H1 (cell line): ENCODE measurements around the gene TMEM115. TPM values are rescaled to one million over a fixed set of nuclear protein-coding genes. Genes with fewer than 3 reads are reported as not detected.

Source experiments
- CTCF ChIA-PET: fragments of 300-600 bp; sonication (Branson Sonifier 250); formaldehyde crosslinking; loops from one replicate; lab custom pipeline; 2021; ENCODE audit not compliant: partially characterized antibody; lab: Charles Lee
- POLR2A ChIA-PET: fragments of 300-600 bp; sonication (Branson Sonifier 250); formaldehyde crosslinking; loops from one replicate; lab custom pipeline; 2021; ENCODE audit warnings: inconsistent platforms; ENCODE audit not compliant: partially characterized antibody; lab: Charles Lee
- DNase-seq, 2 experiments: peaks; one replicate each; pipeline versions ENCODE4 v3.0.0 to v3.0.0-alpha.2; 2010 to 2022; ENCODE audit warnings: low spot score in 2 of 2, low read depth in 1 of 2, mixed read lengths in 1 of 2
- FAIRE-seq: peaks from 2 replicates; lab custom pipeline; 2011; peaks lifted over from hg19 to GRCh38; lab: Jason Lieb, UNC
- H2AFZ ChIP-seq: 2 replicates; pipeline ENCODE4 v1.8.1; 2012; ENCODE audit warnings: low read length, inconsistent platforms
- H2AK5ac ChIP-seq: 2 replicates; pipeline ENCODE4 v1.6.1; 2013; ENCODE audit warnings: low read depth, low read length
- H2BK120ac ChIP-seq: replicated peaks from 2 replicates; pipeline ENCODE3; 2013; ENCODE audit warnings: low read depth, low read length, inconsistent platforms
- H2BK12ac ChIP-seq: 2 replicates; pipeline ENCODE4 v1.6.1; 2013; ENCODE audit warnings: low read depth, low read length
- H2BK15ac ChIP-seq: 2 replicates; pipeline ENCODE4 v1.6.1; 2013; ENCODE audit warnings: low read length
- H2BK20ac ChIP-seq: 2 replicates; pipeline ENCODE4 v1.6.1; 2013; ENCODE audit warnings: low read length
- H2BK5ac ChIP-seq: 2 replicates; pipeline ENCODE4 v1.6.1; 2013; ENCODE audit warnings: low read depth, low read length
- H3K14ac ChIP-seq: 2 replicates; pipeline ENCODE4 v1.6.1; 2013; ENCODE audit warnings: inconsistent platforms; ENCODE audit not compliant: insufficient read length
- H3K18ac ChIP-seq: 2 replicates; pipeline ENCODE4 v1.6.1; 2013; ENCODE audit warnings: low read length; ENCODE audit errors: extremely low read depth
- H3K23ac ChIP-seq: 2 replicates; pipeline ENCODE4 v1.6.1; 2013; ENCODE audit warnings: inconsistent platforms; ENCODE audit not compliant: insufficient read length
- H3K23me2 ChIP-seq: 2 replicates; pipeline ENCODE4 v1.6.1; 2013; ENCODE audit warnings: low read depth, low read length
- H3K27ac ChIP-seq: 2 replicates; pipeline ENCODE4 v1.6.1; 2011; ENCODE audit warnings: low read depth, low read length, inconsistent platforms
- H3K27me3 ChIP-seq, 4 experiments: replicated peaks in 1 of 4; 1 replicate in 1 of 4; 2 replicates in 3 of 4; pipeline versions ENCODE4 v1.6.1 to v1.8.1; 2011 to 2013; ENCODE audit warnings: low read length in 3 of 4, mild to moderate bottlenecking in 3 of 4, inconsistent platforms in 2 of 4, mixed read lengths in 2 of 4, moderate library complexity in 1 of 4; ENCODE audit not compliant: control insufficient read depth in 3 of 4, insufficient read depth in 3 of 4; ENCODE audit errors: extremely low read depth in 1 of 4
- H3K36me3 ChIP-seq, 4 experiments: 2 replicates each; pipeline versions ENCODE4 v1.6.1 to v1.8.1; 2011 to 2013; ENCODE audit warnings: mild to moderate bottlenecking in 4 of 4, low read length in 3 of 4, moderate library complexity in 2 of 4, control low read depth in 1 of 4, inconsistent platforms in 1 of 4; ENCODE audit not compliant: insufficient read depth in 4 of 4, control insufficient read depth in 2 of 4
- H3K4ac ChIP-seq: replicated peaks from 2 replicates; pipeline ENCODE3; 2013; ENCODE audit warnings: low read length, low read depth, mixed read lengths, inconsistent platforms; ENCODE audit not compliant: insufficient read length
- H3K4me1 ChIP-seq, 4 experiments: replicated peaks in 1 of 4; 1 replicate in 1 of 4; 2 replicates in 3 of 4; pipeline versions ENCODE4 v1.6.1 to v1.8.1; 2011 to 2013; ENCODE audit warnings: low read length in 3 of 4, inconsistent platforms in 2 of 4, mixed read lengths in 1 of 4; ENCODE audit not compliant: insufficient read depth in 4 of 4, control insufficient read depth in 3 of 4
- H3K4me2 ChIP-seq, 2 experiments: 2 replicates each; pipeline versions ENCODE4 v1.6.1 to v1.8.1; 2011 to 2013; ENCODE audit warnings: low read depth in 2 of 2, low read length in 2 of 2, control low read depth in 1 of 2, inconsistent platforms in 1 of 2, mild to moderate bottlenecking in 1 of 2; ENCODE audit not compliant: insufficient read depth in 1 of 2
- H3K4me3 ChIP-seq, 4 experiments: fragments of 200-600, 300-600 bp in 1 of 4; sonication (generic), shearing (Covaris generic), sonication (Bioruptor Twin) in 1 of 4; 2 replicates each; pipeline versions ENCODE4 v1.5.1 to v1.8.1; 2011 to 2016; ENCODE audit warnings: low read length in 4 of 4, low read depth in 3 of 4, control low read depth in 2 of 4, inconsistent platforms in 2 of 4, mild to moderate bottlenecking in 2 of 4, mixed read lengths in 1 of 4, moderate library complexity in 1 of 4; ENCODE audit not compliant: insufficient read depth in 2 of 4; ENCODE audit errors: extremely low read depth in 1 of 4
- H3K56ac ChIP-seq: replicated peaks from 2 replicates; pipeline ENCODE3; 2013; ENCODE audit warnings: low read depth, mild to moderate bottlenecking, mixed read lengths, low read length, inconsistent platforms; ENCODE audit not compliant: insufficient read length
- H3K79me1 ChIP-seq: 2 replicates; pipeline ENCODE4 v1.6.1; 2013; ENCODE audit warnings: low read depth, low read length, control low read depth
- H3K79me2 ChIP-seq, 2 experiments: 2 replicates each; pipeline versions ENCODE4 v1.6.1 to v1.8.1; 2012 to 2013; ENCODE audit warnings: low read length in 2 of 2, mild to moderate bottlenecking in 2 of 2, inconsistent platforms in 1 of 2; ENCODE audit not compliant: insufficient read depth in 2 of 2, control insufficient read depth in 1 of 2
- H3K9ac ChIP-seq, 4 experiments: replicated peaks in 1 of 4; 1 replicate in 1 of 4; 2 replicates in 3 of 4; pipeline versions ENCODE4 v1.6.1 to v1.8.1; 2011 to 2013; ENCODE audit warnings: low read depth in 3 of 4, low read length in 3 of 4, control low read depth in 2 of 4, mild to moderate bottlenecking in 2 of 4, moderate library complexity in 2 of 4, inconsistent platforms in 1 of 4; ENCODE audit errors: extremely low read depth in 1 of 4
- H3K9me3 ChIP-seq, 2 experiments: 2 replicates each; pipeline versions ENCODE4 v1.6.1 to v1.8.1; 2012 to 2013; ENCODE audit warnings: mild to moderate bottlenecking in 2 of 2, moderate library complexity in 2 of 2, control low read depth in 1 of 2, inconsistent platforms in 1 of 2, low read depth in 1 of 2, low read length in 1 of 2, mixed read lengths in 1 of 2; ENCODE audit not compliant: insufficient read depth in 2 of 2
- H4K20me1 ChIP-seq, 2 experiments: replicated peaks in 1 of 2; 2 replicates each; pipeline versions ENCODE3 to v1.8.1; 2011 to 2013; ENCODE audit warnings: inconsistent platforms in 2 of 2, low read length in 2 of 2, mild to moderate bottlenecking in 1 of 2; ENCODE audit not compliant: insufficient read depth in 2 of 2, control insufficient read depth in 1 of 2
- H4K5ac ChIP-seq: 2 replicates; pipeline ENCODE4 v1.6.1; 2013; ENCODE audit warnings: low read length, low read depth, mixed read lengths, inconsistent platforms; ENCODE audit not compliant: insufficient read length
- H4K8ac ChIP-seq: 2 replicates; pipeline ENCODE4 v1.8.0; 2013; ENCODE audit warnings: mild to moderate bottlenecking, moderate library complexity, low read length, inconsistent platforms; ENCODE audit not compliant: insufficient read depth; ENCODE audit errors: extremely low read depth
- H4K91ac ChIP-seq: replicated peaks from 2 replicates; pipeline ENCODE3; 2013; ENCODE audit warnings: low read length, mixed read lengths, inconsistent platforms; ENCODE audit not compliant: insufficient read length
- ASH2L ChIP-seq: fragments of 200-600, 300-600 bp; sonication (generic); IDR thresholded peaks from one replicate; pipeline ENCODE4 v1.7.1; 2017; ENCODE audit warnings: low read length
- KDM4A ChIP-seq: IDR thresholded peaks from one replicate; pipeline ENCODE4 v1.7.1; 2012; ENCODE audit warnings: low read depth, mild to moderate bottlenecking, moderate library complexity, low read length, inconsistent platforms; ENCODE audit not compliant: severe bottlenecking
- MAFK ChIP-seq: IDR thresholded peaks from 2 replicates; pipeline ENCODE4 v1.6.1; 2012; ENCODE audit warnings: low read depth, mild to moderate bottlenecking, improper control_type of control experiment, low read length
- SAP30 ChIP-seq: fragments of 300-600 bp; sonication (generic); IDR thresholded peaks from 2 replicates; pipeline ENCODE4 v1.7.1; 2012; ENCODE audit warnings: low read length, moderate library complexity, mild to moderate bottlenecking, inconsistent platforms; ENCODE audit not compliant: insufficient read depth, insufficient replicate concordance
- SIN3A ChIP-seq, 2 experiments: IDR thresholded peaks in 1 of 2; conservative IDR thresholded peaks in 1 of 2; 2 replicates each; pipeline ENCODE4 v1.6.1; 2011 to 2012; ENCODE audit warnings: low read length in 2 of 2, improper control_type of control experiment in 1 of 2, low read depth in 1 of 2, mild to moderate bottlenecking in 1 of 2
- TEAD4 ChIP-seq: IDR thresholded peaks from 2 replicates; pipeline ENCODE4 v1.6.1; 2012; ENCODE audit warnings: low read depth, low read length, inconsistent platforms, mixed read lengths
- WGBS, 2 experiments: shearing (Covaris generic) in 1 of 2; methylation state at CpG; one replicate each; pipeline versions ENCODE4 v1.1.6 to v1.1.7; 2013 to 2015; ENCODE audit warnings: low lambda C conversion rate in 2 of 2, mixed read lengths in 2 of 2, inconsistent platforms in 1 of 2, low coverage in 1 of 2, missing lambda C conversion rate in 1 of 2; ENCODE audit not compliant: insufficient replicate concordance in 2 of 2, insufficient coverage in 1 of 2, insufficient read length in 1 of 2; ENCODE audit errors: extremely low coverage in 1 of 2, missing lambda C conversion rate in 1 of 2; 5-methylcytosine and 5-hydroxymethylcytosine counted together
- polyA plus RNA-seq, 7 experiments: library from polyadenylated mRNA; depleted of rRNA in 3 of 7; stranded (reverse) in 5 of 7; unstranded in 2 of 7; fragments of >200 nt in 5 of 7; fragments of 200-250 nt in 2 of 7; gene quantifications; 1 replicate in 5 of 7; 2 replicates in 1 of 7; 4 replicates in 1 of 7; pipeline versions ENCODE4 v1.2.1 to v1.2.3, GENCODE V29; 2011 to 2013; ENCODE audit warnings: missing spikeins in 2 of 7, mixed read lengths in 2 of 7
- total RNA-seq: library from RNA; stranded (reverse); fragmentation: NEBNext Ultra II Directional; extraction: Animal tissue kit (Norgen Biotek cat#: 25700); gene quantifications from 2 replicates; pipeline ENCODE4 v1.2.1, GENCODE V29; 2021
- TF ChIP-seq, protein P1 (sequence below): IDR thresholded peaks from 2 replicates; pipeline ENCODE4 v1.6.1; 2011; ENCODE audit warnings: low read length, improper control_type of control experiment
- TF ChIP-seq, protein P2 (sequence below): IDR thresholded peaks from 2 replicates; pipeline ENCODE4 v1.6.1; 2012; ENCODE audit warnings: low read length, inconsistent platforms

The TMEM115 gene
- total and polyA plus RNA-seq, 2 of the 8 experiments (the other 6 are each of a cell fraction or from before 2014, with no cell fraction given), result 25.4 to 32.4 TPM

DNA sequence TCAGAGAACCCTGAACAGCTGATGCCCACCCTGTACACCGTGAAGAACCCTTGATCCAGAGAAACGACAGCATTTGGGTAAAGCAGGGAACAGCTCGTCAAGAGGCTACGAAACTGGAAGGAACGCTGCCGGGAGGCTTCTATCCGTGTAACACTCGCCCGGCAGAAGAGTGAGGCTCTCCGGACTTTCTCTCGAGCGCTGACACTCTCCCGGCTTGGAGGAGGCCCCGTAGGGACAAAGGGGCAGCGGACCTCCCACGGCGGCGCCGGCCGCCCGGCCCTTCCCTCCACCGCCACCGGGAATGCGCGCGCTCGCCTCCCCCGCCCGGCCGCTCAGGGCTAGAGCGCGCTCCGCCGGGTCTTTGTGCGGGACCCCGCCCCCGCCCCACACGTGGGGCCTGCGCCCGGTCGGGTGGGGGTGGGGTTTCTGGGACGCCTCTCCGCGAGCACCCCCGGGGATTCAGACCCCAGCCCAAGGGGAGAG lies 38.4 kb downstream of the TMEM115 start:
- Histone ChIP-seq H3K18ac (peak overlapping the region; percentile 4; the same call in 1 of the 2 replicates), H2BK5ac (peak overlapping the region; percentile 99), H3K14ac (no peak overlapping the region), H3K79me1 (peaks cover 20% of the 10 kb centered on the region), H4K5ac (peak overlapping the region; percentile 90), H3K23ac (no peak overlapping the region), H2BK20ac (no peak overlapping the region), H3K4me3 (peak overlapping the region; percentile 89 to 96 (median 94)), H3K4me2 (peak overlapping the region; percentile 97), H3K9me3 (no peaks in the 10 kb centered on the region), H2BK120ac (no peak overlapping the region), H3K36me3 (peaks cover 19 to 38% (median 30%) of the 10 kb centered on the region in 4 experiments), H2BK15ac (no peak overlapping the region; the same call in 1 of the 2 replicates), H2AFZ (no peak overlapping the region), H2BK12ac (0 out of 2 replicates have a peak overlapping the region, but pooled peaks have one; percentile 3), H2AK5ac (no peak overlapping the region), H3K23me2 (peaks cover 17% of the 10 kb centered on the region), H3K79me2 (peaks cover 0 to 25% of the 10 kb centered on the region in 2 experiments; a peak in 3 of 4 replicates), H4K91ac (peak overlapping the region; percentile 29), H4K8ac (peak overlapping the region; percentile 99; the same call in 1 of the 2 replicates), H3K27me3 (no peaks in the 10 kb centered on the region), H3K27ac (peak overlapping the region; percentile 100), H3K4ac (no peak overlapping the region), H3K56ac (peak overlapping the region; percentile 3), H4K20me1 (peaks cover 19 to 31% of the 10 kb centered on the region in 2 experiments), H3K4me1 (peaks cover 0 to 35% (median 19%) of the 10 kb centered on the region in 4 experiments; a peak in 6 of 7 replicates), H3K9ac (peak overlapping the region; percentile 89 to 100 (median 98))
- CTCF ChIA-PET, result interaction anchor here (0.5 to 5.6 kb wide), 23 partner anchors 11 to 1340 kb away, joined by 3 to 60 read pairs (median 4); partner anchors contain the start of genes CYB561D2, HYAL1, HYAL3 and NAA80
- FAIRE-seq (no peak), DNase-seq (peak in 1 of 2 experiments; percentile 90)
- 0% methylated on average over 19 of the region's 45 CpGs; no CpG with 5 or more reads in 1 of the 2 experiments for WGBS, 2 experiments
- POLR2A ChIA-PET, result interaction anchor here (0.6 to 12.6 kb wide), 16 partner anchors 9 to 160 kb away, joined by 3 to 149 read pairs (median 6); partner anchors contain the start of genes GNAI2, HYAL1, HYAL3 and IFRD2
- TF ChIP-seq TEAD4 (peak; percentile 34; the same call in 1 of the 2 replicates), KDM4A (peak; percentile 8), MAFK (no peak), ASH2L (peak; percentile 30), SIN3A (conservative IDR thresholded peaks at IDR 0.05 in 1 of 2, IDR thresholded peaks at IDR 0.05 in 1 of 2; ENCODE audit: low read depth in 1 of 2, low read length in 2 of 2) (peak in 1 of 2 experiments; percentile 75; a peak in 2 of 4 replicates), SAP30 (peak; percentile 73)
- TF ChIP-seq, protein P1, sequence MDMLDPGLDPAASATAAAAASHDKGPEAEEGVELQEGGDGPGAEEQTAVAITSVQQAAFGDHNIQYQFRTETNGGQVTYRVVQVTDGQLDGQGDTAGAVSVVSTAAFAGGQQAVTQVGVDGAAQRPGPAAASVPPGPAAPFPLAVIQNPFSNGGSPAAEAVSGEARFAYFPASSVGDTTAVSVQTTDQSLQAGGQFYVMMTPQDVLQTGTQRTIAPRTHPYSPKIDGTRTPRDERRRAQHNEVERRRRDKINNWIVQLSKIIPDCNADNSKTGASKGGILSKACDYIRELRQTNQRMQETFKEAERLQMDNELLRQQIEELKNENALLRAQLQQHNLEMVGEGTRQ, result 0 out of 2 replicates have a peak, but pooled peaks have one; percentile 35
- TF ChIP-seq, protein P2, sequence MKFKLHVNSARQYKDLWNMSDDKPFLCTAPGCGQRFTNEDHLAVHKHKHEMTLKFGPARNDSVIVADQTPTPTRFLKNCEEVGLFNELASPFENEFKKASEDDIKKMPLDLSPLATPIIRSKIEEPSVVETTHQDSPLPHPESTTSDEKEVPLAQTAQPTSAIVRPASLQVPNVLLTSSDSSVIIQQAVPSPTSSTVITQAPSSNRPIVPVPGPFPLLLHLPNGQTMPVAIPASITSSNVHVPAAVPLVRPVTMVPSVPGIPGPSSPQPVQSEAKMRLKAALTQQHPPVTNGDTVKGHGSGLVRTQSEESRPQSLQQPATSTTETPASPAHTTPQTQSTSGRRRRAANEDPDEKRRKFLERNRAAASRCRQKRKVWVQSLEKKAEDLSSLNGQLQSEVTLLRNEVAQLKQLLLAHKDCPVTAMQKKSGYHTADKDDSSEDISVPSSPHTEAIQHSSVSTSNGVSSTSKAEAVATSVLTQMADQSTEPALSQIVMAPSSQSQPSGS, result no peak
